ENCODE measurements around the gene NACC1. TPM values are rescaled to one million over a fixed set of nuclear protein-coding genes. Genes with fewer than 3 reads are reported as not detected.
"Not testable (repeated sequence)": the region's sequence is repeated elsewhere in the genome, so short reads cannot be mapped to it uniquely, and the experiment has no call there.

The NACC1 gene
- total RNA-seq, 2 donors from 2014 or later = 25.4 to 27.3 TPM

DNA sequence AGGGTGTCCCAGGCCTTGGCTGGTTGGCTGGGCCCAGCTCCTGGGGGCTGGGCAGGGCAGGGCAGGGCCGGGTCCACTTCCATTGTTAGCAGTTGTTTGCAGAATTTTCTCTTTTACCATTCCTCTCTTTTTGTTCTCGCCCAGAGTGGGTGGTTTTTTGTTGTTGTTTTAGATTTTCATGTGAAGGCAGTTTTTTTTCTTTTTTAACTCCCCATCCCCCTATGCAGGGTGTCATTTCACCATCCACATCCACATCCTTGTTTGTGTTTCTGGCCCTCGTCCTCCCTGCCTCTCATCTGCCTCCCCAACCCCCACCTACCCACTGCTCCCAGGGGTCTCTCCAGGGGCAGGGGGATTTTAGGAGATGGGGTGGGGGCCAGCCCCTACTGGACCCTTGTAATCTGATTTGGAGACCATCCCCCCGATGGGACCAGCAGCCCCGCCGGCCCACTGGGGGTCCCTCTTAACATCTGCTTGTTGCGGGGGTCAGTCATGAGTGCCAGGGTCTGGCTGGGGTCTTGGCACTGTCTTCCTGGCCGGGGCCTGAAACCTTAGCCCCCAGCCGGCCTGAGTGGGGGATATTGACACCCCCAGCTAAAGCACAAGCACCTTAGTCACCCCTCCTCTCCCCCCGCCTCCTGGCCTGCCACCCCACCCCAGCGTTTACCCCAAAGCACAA, 21.7 kb downstream of the NACC1 start:
- H3K4me1 ChIP-seq = peaks cover 0 to 6% of the 10 kb centered on the region in 2 donors
- no peaks in the 10 kb centered on the region for H3K9me3 ChIP-seq
- peaks cover 49% of the 10 kb centered on the region for H3K36me3 ChIP-seq
- TF ChIP-seq, protein P1, sequence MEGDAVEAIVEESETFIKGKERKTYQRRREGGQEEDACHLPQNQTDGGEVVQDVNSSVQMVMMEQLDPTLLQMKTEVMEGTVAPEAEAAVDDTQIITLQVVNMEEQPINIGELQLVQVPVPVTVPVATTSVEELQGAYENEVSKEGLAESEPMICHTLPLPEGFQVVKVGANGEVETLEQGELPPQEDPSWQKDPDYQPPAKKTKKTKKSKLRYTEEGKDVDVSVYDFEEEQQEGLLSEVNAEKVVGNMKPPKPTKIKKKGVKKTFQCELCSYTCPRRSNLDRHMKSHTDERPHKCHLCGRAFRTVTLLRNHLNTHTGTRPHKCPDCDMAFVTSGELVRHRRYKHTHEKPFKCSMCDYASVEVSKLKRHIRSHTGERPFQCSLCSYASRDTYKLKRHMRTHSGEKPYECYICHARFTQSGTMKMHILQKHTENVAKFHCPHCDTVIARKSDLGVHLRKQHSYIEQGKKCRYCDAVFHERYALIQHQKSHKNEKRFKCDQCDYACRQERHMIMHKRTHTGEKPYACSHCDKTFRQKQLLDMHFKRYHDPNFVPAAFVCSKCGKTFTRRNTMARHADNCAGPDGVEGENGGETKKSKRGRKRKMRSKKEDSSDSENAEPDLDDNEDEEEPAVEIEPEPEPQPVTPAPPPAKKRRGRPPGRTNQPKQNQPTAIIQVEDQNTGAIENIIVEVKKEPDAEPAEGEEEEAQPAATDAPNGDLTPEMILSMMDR (IDR thresholded peaks at IDR 0.05) = no peak
- no peak overlapping the region for H3K4me3 ChIP-seq
- no peaks in the 10 kb centered on the region for H3K27me3 ChIP-seq
- no peak overlapping the region for H3K27ac ChIP-seq
- no peak for DNase-seq (ENCODE audit: low spot score)

DNA sequence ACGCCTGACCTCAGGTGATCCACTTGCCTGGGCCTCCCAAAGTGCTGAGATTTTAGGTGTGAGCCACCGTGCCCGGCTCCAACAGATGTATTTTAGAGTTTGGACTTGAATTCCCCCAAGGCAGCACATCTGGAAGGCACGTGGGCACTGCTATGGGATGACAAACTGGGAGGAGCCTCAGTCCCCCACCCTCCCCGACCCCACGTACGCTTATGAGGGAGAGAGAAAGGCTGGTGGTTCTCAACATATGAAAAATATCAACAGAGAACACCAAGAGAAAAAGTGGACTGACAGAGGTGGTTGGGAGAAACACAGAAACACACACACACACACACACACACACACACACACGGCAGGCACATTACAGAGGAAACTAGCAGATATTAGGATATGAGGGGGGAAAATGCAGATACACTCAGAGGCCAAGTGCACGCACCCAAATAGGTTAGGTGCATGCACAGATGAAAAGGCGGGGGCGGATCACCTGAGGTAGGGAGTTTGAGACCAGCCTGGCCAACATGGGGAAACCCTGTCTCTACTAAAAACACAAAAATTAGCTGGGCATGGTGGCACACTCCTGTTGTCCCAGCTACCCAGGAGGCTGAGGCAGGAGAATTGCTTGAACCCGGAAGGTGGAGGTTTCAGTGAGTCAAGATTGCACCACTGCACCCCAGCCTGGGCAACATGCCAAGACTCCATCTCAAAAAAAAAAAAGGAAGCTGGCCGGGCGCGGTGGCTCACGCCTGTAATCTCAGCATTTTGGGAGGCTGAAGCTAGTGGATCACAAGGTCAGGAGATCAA, 28.9 kb downstream of the NACC1 start:
- Histone ChIP-seq H3K9me3 (no peaks in the 10 kb centered on the region), H3K27me3 (no peaks in the 10 kb centered on the region), H3K4me3 (no peak overlapping the region), H3K27ac (no peak overlapping the region), H3K4me1 (peaks cover 0 to 14% of the 10 kb centered on the region in 2 donors), H3K36me3 (peaks cover 9% of the 10 kb centered on the region)
- DNase-seq (ENCODE audit: low spot score) = no peak
- TF ChIP-seq, protein P1 (IDR thresholded peaks at IDR 0.05) = no peak

DNA sequence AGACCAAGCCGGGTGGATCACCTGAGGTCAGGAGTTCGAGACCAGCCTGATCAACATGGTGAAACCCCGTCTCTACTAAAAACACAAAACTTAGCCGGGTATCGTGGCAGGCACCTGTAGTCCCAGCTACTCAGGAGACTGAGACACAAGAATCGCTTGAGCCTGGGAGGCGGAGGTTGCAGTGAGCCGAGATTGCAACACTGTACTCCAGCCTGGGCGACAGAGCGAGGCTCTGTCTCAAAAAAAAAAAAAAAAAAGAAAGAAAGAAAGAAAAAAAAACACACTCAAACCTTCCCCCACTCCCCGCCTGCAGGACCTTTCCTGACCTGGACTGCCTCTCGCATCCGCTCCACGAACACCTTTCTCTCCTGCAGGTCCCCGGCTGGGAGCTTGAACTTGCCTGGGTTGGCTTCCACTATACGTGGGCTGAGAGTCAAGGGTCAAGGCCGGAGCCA, 31.1 kb downstream of the NACC1 start:
- not testable (repeated sequence) for DNase-seq (ENCODE audit: low spot score)

DNA sequence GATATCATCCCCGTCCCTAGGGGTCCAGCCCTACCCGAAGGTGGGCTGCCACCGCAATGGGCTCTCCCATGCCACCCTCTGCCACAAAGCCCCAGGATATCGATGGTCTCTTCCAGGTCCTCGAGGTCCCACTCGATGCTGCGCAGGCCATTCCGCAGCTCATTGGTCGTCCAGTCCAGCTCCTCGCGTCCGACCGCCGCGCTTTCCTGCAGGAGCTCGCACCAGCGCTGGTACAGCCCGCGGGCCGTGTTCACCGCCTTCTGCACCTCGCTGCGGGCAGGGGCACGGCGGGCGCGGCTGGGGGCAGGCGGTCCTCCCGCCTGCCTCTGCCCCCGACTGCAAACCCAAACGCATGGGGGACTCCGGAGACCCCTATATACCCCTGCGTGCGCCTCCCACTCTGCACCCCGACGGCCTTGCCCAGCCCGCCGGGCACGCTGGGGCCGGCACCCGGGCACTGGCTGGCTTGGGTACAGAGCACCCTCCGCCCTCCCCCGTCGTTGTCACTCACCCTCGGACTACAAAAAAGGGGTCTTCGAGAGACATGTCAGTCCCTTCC, 31.6 kb downstream of the NACC1 start:
- TF ChIP-seq, protein P1 (IDR thresholded peaks at IDR 0.05) = no peak
- no peaks in the 10 kb centered on the region for H3K9me3 ChIP-seq
- H3K27ac ChIP-seq = peak overlapping the region; percentile 99
- no peak for DNase-seq (ENCODE audit: low spot score)
- no peaks in the 10 kb centered on the region for H3K27me3 ChIP-seq
- peak overlapping the region; percentile 95 for H3K4me3 ChIP-seq
- H3K36me3 ChIP-seq = no peaks in the 10 kb centered on the region
- H3K4me1 ChIP-seq = peaks cover 0 to 34% of the 10 kb centered on the region in 2 donors

More for the DNA sequence above, 31.1 kb downstream of the NACC1 start:
- not testable (repeated sequence) for H3K27me3 ChIP-seq, H3K9me3 ChIP-seq, H3K36me3 ChIP-seq
- H3K27ac ChIP-seq = peak overlapping the region; percentile 99
- peaks cover 0 to 31% of the 10 kb centered on the region in 2 donors for H3K4me1 ChIP-seq
- peak overlapping the region; percentile 95 for H3K4me3 ChIP-seq

DNA sequence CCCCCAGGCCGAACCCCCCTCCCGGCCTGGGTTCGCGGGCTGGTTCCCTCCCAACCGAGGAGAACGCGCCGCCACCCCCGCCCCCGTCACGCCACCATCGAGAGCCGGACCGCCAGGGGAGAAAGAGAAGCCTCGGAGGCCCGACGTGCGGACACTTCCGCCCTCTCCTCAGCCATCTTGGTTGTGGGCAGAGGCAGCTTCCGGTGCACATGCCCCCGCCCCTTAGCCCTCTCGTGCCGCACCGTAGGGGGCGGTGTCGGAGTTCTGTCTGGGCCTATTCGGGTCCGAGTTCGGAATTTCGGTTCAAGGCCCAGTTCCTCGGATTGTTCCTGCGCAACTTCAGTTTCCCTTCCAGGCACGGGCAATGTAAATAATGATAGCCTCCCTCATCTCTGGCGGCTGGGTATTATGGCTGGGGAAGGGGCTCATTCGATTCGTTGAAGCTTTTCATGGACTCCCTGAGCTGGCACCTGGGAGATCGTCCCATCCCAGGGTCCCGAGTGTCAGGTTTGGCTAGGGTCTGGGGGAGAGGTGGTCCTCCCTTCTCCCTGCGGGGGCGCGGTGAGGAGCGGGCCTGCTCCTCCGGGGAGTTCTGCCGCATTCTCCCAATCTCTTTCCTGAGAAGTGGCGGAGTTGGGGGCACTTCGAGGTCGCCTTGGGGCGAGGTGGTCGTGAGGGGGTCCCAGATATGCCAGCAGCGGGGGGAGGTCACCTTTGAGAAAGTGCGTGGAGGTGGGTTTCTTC, 32.3 kb downstream of the NACC1 start, which contains the start of the genes IER2 and STX10:
Gene IER2, plus strand, starts transcription at position 225 of the 744 bp plus-strand sequence. CDS start 2,776 bp downstream, outside the sequence.
Gene STX10, minus strand, starts transcription at position 189 of the 744 bp plus-strand sequence. CDS start 202 bp downstream, outside the sequence.
- Histone ChIP-seq H3K4me1 (peaks cover 0 to 40% of the 10 kb centered on the region in 2 donors), H3K27ac (peak within 1 kb of the TSS; percentile 99), H3K9me3 (no peaks in the 10 kb centered on the region)

More for the DNA sequence above, 32.3 kb downstream of the NACC1 start, which contains the start of the genes IER2 and STX10:
- TF ChIP-seq, protein P1 (IDR thresholded peaks at IDR 0.05) = peak; percentile 40 to 75
- Histone ChIP-seq H3K36me3 (no peaks in the 10 kb centered on the region), H3K27me3 (no peaks in the 10 kb centered on the region), H3K4me3 (peak within 1 kb of the TSS; percentile 95)
- peak; percentile 97 for DNase-seq (ENCODE audit: low spot score)

Measured in right atrium auricular region (tissue), 2 donors.